Gastroesophageal sphincter (tissue), 4 donors: Measurements from ENCODE around the gene LECT2. TPM values are rescaled to one million over a fixed set of nuclear protein-coding genes. Genes with fewer than 3 reads are reported as not detected.

Source experiments
- ATAC-seq: fragments of 150-250 bp; one replicate; pipeline ENCODE4 v1.9.1; 2016; ENCODE audit warnings: mild to moderate bottlenecking, moderate library complexity
- H3K27ac ChIP-seq, 4 donors: fragments of 200-600 bp; sonication (generic) in 3 of 4; 1 replicate in 3 of 4; 2 replicates in 1 of 4; pipeline ENCODE4 v1.5.1; 2016 to 2019
- H3K27me3 ChIP-seq: fragments of 200-600 bp; sonication (generic); one replicate; pipeline ENCODE4 v1.5.1; 2019
- H3K36me3 ChIP-seq, 2 donors: fragments of 200-600 bp; sonication (generic); one replicate each; pipeline ENCODE4 v1.5.1; 2019; ENCODE audit warnings: control low read depth in 1 of 2
- H3K4me1 ChIP-seq, 3 donors: fragments of 200-600 bp; sonication (generic); 1 replicate in 2 of 3; 2 replicates in 1 of 3; pipeline ENCODE4 v1.5.1; 2016 to 2019; ENCODE audit warnings: control low read depth in 2 of 3
- H3K4me3 ChIP-seq, 2 donors: fragments of 200-600 bp; sonication (generic); one replicate each; pipeline ENCODE4 v1.5.1; 2019; ENCODE audit warnings: mild to moderate bottlenecking in 1 of 2, moderate library complexity in 1 of 2
- H3K9me3 ChIP-seq, 3 donors: fragments of 200-600 bp; sonication (generic); one replicate each; pipeline ENCODE4 v1.5.1; 2017 to 2019; ENCODE audit warnings: control low read depth in 2 of 3
- CTCF ChIP-seq, 4 experiments: fragments of 200-600 bp in 2 of 4; fragments of 450-650 bp in 2 of 4; sonication (generic) in 1 of 4; IDR thresholded peaks; one replicate each; pipeline ENCODE4 v1.5.1; 2017 to 2019; ENCODE audit warnings: antibody characterized with exemption in 4 of 4, mild to moderate bottlenecking in 2 of 4, moderate library complexity in 2 of 4
- EP300 ChIP-seq: sonication (generic); formaldehyde crosslinking; IDR thresholded peaks from one replicate; pipeline ENCODE4 v1.6.1; 2017; ENCODE audit warnings: antibody characterized with exemption, mild to moderate bottlenecking
- POLR2A ChIP-seq, 2 donors: fragments of 450-650 bp; IDR thresholded peaks; one replicate each; pipeline ENCODE4 v1.6.1; 2017; ENCODE audit warnings: antibody characterized with exemption in 2 of 2, mild to moderate bottlenecking in 2 of 2, moderate library complexity in 1 of 2
- POLR2AphosphoS5 ChIP-seq: sonication (generic); formaldehyde crosslinking; IDR thresholded peaks from one replicate; pipeline ENCODE4 v1.6.1; 2017; ENCODE audit warnings: antibody characterized with exemption
- WGBS, 2 donors: methylation state at CpG; one replicate each; pipeline ENCODE4 v1.1.5; 2018; ENCODE audit warnings: low coverage in 1 of 2; 5-methylcytosine and 5-hydroxymethylcytosine counted together
- total RNA-seq, 4 donors: library from RNA; depleted of rRNA; stranded (reverse); fragments of >200 nt; gene quantifications; one replicate each; pipeline ENCODE4 v1.1.0, GENCODE V29; 2016

LECT2 gene
- total RNA-seq, 4 donors from 2014 or later, result not detected

- Histone ChIP-seq H3K4me3 (no peak overlapping the region), H3K4me1 (peaks cover 0 to 8% (median 0%) of the 10 kb centered on the region in 3 donors), H3K27ac (no peak overlapping the region), H3K36me3 (no peaks in the 10 kb centered on the region), H3K27me3 (no peaks in the 10 kb centered on the region), H3K9me3 (no peaks in the 10 kb centered on the region)
- ATAC-seq, result no peak
- TF ChIP-seq EP300 (no peak), POLR2AphosphoS5 (no peak), CTCF (IDR thresholded peaks at IDR 0.05) (no peak), POLR2A (IDR thresholded peaks at IDR 0.05) (no peak)
- 66 to 73% methylated on average over 3 of the region's 3 CpGs for WGBS, 2 donors
These were observed 12.0 kb upstream of the LECT2 start for GRCh38 chr5:135966790-135967189.

GRCh38 chr5:135966165-135966564 is 11.4 kb upstream of the LECT2 start:
- Histone ChIP-seq H3K27me3 (no peaks in the 10 kb centered on the region), H3K27ac (no peak overlapping the region), H3K36me3 (no peaks in the 10 kb centered on the region), H3K4me3 (no peak overlapping the region), H3K9me3 (no peaks in the 10 kb centered on the region), H3K4me1 (peaks cover 0 to 8% (median 0%) of the 10 kb centered on the region in 3 donors)
- no peak for TF ChIP-seq POLR2AphosphoS5
- TF ChIP-seq POLR2A (IDR thresholded peaks at IDR 0.05), result no peak
- no peak for TF ChIP-seq CTCF (IDR thresholded peaks at IDR 0.05)
- TF ChIP-seq EP300, result no peak
- no peak for ATAC-seq
- 62 to 80% methylated on average over 3 to 4 of the region's 4 CpGs for WGBS, 2 donors

GRCh38 chr5:135965504-135965903 is 10.7 kb upstream of the LECT2 start:
- Histone ChIP-seq H3K36me3 (no peaks in the 10 kb centered on the region), H3K4me3 (no peak overlapping the region), H3K27ac (no peak overlapping the region), H3K27me3 (no peaks in the 10 kb centered on the region), H3K9me3 (no peaks in the 10 kb centered on the region), H3K4me1 (peaks cover 0 to 8% (median 0%) of the 10 kb centered on the region in 3 donors)
- ATAC-seq, result no peak
- TF ChIP-seq POLR2AphosphoS5 (no peak), POLR2A (IDR thresholded peaks at IDR 0.05) (no peak), EP300 (no peak), CTCF (IDR thresholded peaks at IDR 0.05) (no peak)
- WGBS, 2 donors, result 83 to 100% methylated on average over 1 of the region's 3 CpGs

- Histone ChIP-seq H3K27me3 (no peaks in the 10 kb centered on the region), H3K36me3 (no peaks in the 10 kb centered on the region), H3K4me1 (peaks cover 0 to 8% (median 0%) of the 10 kb centered on the region in 3 donors), H3K4me3 (no peak overlapping the region), H3K27ac (no peak overlapping the region), H3K9me3 (no peaks in the 10 kb centered on the region)
- no peak for ATAC-seq
- no peak for TF ChIP-seq EP300
- TF ChIP-seq POLR2A (IDR thresholded peaks at IDR 0.05), result no peak
- TF ChIP-seq POLR2AphosphoS5, result no peak
- TF ChIP-seq CTCF (IDR thresholded peaks at IDR 0.05), result no peak
- 22 to 40% methylated on average over 1 of the region's 1 CpG for WGBS, 2 donors
These were observed 10.0 kb upstream of the LECT2 start for GRCh38 chr5:135964670-135965320.

- H3K36me3 ChIP-seq, result no peaks in the 10 kb centered on the region
- no peak overlapping the region for H3K27ac ChIP-seq
- H3K4me3 ChIP-seq, result no peak overlapping the region
- TF ChIP-seq POLR2AphosphoS5, result no peak
- TF ChIP-seq CTCF (IDR thresholded peaks at IDR 0.05), result no peak
- no peak for TF ChIP-seq EP300
- no peak for TF ChIP-seq POLR2A (IDR thresholded peaks at IDR 0.05)
- H3K4me1 ChIP-seq, result no peaks in the 10 kb centered on the region
- no peaks in the 10 kb centered on the region for H3K27me3 ChIP-seq
- 86 to 96% methylated on average over 4 of the region's 4 CpGs for WGBS, 2 donors
- no peak for ATAC-seq
- no peaks in the 10 kb centered on the region for H3K9me3 ChIP-seq
These were observed 742 bp upstream of the LECT2 start for GRCh38 chr5:135955525-135955924.
